ENCODE data around the gene SNX21.

- no peak for TF ChIP-seq POLR2A (IDR thresholded peaks at IDR 0.05)
- TF ChIP-seq CTCF (IDR thresholded peaks at IDR 0.05), result no peak
Measured at GRCh38 chr20:45845452-45845851, 11.9 kb downstream of the SNX21 start.
